ES-I3 (cell line): ENCODE data around the gene NOTCH1.

Source experiments
- H3K36me3 ChIP-seq: 2 replicates; pipeline ENCODE4 v1.6.1; 2013; ENCODE audit warnings: mild to moderate bottlenecking, low read length, control low read depth, moderate library complexity; ENCODE audit not compliant: insufficient read depth
- H3K4me1 ChIP-seq: 2 replicates; pipeline ENCODE4 v1.6.1; 2013; ENCODE audit warnings: mild to moderate bottlenecking, control low read depth, low read length; ENCODE audit not compliant: insufficient read depth
- H3K9ac ChIP-seq: 2 replicates; pipeline ENCODE4 v1.6.1; 2013; ENCODE audit warnings: low read depth, mild to moderate bottlenecking, low read length, moderate library complexity
- H3K9me3 ChIP-seq: 2 replicates; pipeline ENCODE4 v1.6.1; 2013; ENCODE audit warnings: mild to moderate bottlenecking, low read length, moderate library complexity; ENCODE audit not compliant: control insufficient read depth, insufficient read depth

Gene NOTCH1

GRCh38 chr9:136486131-136486530 lies 59.7 kb downstream of the NOTCH1 start:
- Histone ChIP-seq H3K36me3 (no peaks in the 10 kb centered on the region), H3K4me1 (peaks cover 8% of the 10 kb centered on the region), H3K9ac (no peak overlapping the region), H3K9me3 (no peaks in the 10 kb centered on the region)

GRCh38 chr9:136485049-136486045 lies 60.5 kb downstream of the NOTCH1 start:
- Histone ChIP-seq H3K36me3 (no peaks in the 10 kb centered on the region), H3K9ac (no peak overlapping the region), H3K9me3 (no peaks in the 10 kb centered on the region), H3K4me1 (peaks cover 8% of the 10 kb centered on the region)

- peak overlapping the region; percentile 100; the same call in 1 of the 2 replicates for H3K9ac ChIP-seq
Observed at GRCh38 chr9:136484153-136485048, 61.4 kb downstream of the NOTCH1 start.

GRCh38 chr9:136483589-136484152 lies 62.2 kb downstream of the NOTCH1 start:
- Histone ChIP-seq H3K9ac (peak overlapping the region; percentile 100), H3K4me1 (peaks cover 8% of the 10 kb centered on the region), H3K9me3 (no peaks in the 10 kb centered on the region), H3K36me3 (no peaks in the 10 kb centered on the region)

More at GRCh38 chr9:136484153-136485048, 61.4 kb downstream of the NOTCH1 start:
- Histone ChIP-seq H3K36me3 (no peaks in the 10 kb centered on the region), H3K9me3 (no peaks in the 10 kb centered on the region), H3K4me1 (peaks cover 8% of the 10 kb centered on the region)

- Histone ChIP-seq H3K36me3 (no peaks in the 10 kb centered on the region), H3K4me1 (peaks cover 8% of the 10 kb centered on the region), H3K9me3 (no peaks in the 10 kb centered on the region), H3K9ac (peak within 1 kb of the TSS; percentile 100)
Observed at GRCh38 chr9:136482793-136483588, 62.9 kb downstream of the NOTCH1 start, which contains the start of gene SEC16A. Gene SEC16A (minus strand): TSS chr9:136483040. CDS start chr9:136477615, 5,425 bp downstream.

GRCh38 chr9:136482046-136482792 lies 63.6 kb downstream of the NOTCH1 start:
- H3K4me1 ChIP-seq: peaks cover 8% of the 10 kb centered on the region
- no peaks in the 10 kb centered on the region for H3K9me3 ChIP-seq
- peak overlapping the region; percentile 93 for H3K9ac ChIP-seq
- H3K36me3 ChIP-seq: peaks cover 4% of the 10 kb centered on the region

- H3K9ac ChIP-seq: peak overlapping the region; percentile 93
- H3K9me3 ChIP-seq: no peaks in the 10 kb centered on the region
- H3K36me3 ChIP-seq: peaks cover 10% of the 10 kb centered on the region
- peaks cover 8% of the 10 kb centered on the region for H3K4me1 ChIP-seq
Observed at GRCh38 chr9:136481558-136481957, 64.3 kb downstream of the NOTCH1 start.

GRCh38 chr9:136476369-136477150 lies 69.3 kb downstream of the NOTCH1 start:
- Histone ChIP-seq H3K9me3 (no peaks in the 10 kb centered on the region), H3K36me3 (peaks cover 49% of the 10 kb centered on the region), H3K4me1 (peaks cover 3% of the 10 kb centered on the region), H3K9ac (no peak overlapping the region)

- no peaks in the 10 kb centered on the region for H3K9me3 ChIP-seq
- H3K36me3 ChIP-seq: peaks cover 50% of the 10 kb centered on the region
- H3K4me1 ChIP-seq: no peaks in the 10 kb centered on the region
- no peak overlapping the region for H3K9ac ChIP-seq
Observed at GRCh38 chr9:136474974-136475865, 70.6 kb downstream of the NOTCH1 start.

- Histone ChIP-seq H3K4me1 (no peaks in the 10 kb centered on the region), H3K36me3 (peaks cover 52% of the 10 kb centered on the region), H3K9ac (no peak overlapping the region), H3K9me3 (no peaks in the 10 kb centered on the region)
Observed at GRCh38 chr9:136474021-136474640, 71.7 kb downstream of the NOTCH1 start.

- no peaks in the 10 kb centered on the region for H3K9me3 ChIP-seq
- H3K4me1 ChIP-seq: no peaks in the 10 kb centered on the region
- H3K9ac ChIP-seq: no peak overlapping the region
- peaks cover 55% of the 10 kb centered on the region for H3K36me3 ChIP-seq
Observed at GRCh38 chr9:136473354-136473721, 72.5 kb downstream of the NOTCH1 start.
